ENCODE measurements around the gene MTHFD2L.

MTHFD2L gene

DNA sequence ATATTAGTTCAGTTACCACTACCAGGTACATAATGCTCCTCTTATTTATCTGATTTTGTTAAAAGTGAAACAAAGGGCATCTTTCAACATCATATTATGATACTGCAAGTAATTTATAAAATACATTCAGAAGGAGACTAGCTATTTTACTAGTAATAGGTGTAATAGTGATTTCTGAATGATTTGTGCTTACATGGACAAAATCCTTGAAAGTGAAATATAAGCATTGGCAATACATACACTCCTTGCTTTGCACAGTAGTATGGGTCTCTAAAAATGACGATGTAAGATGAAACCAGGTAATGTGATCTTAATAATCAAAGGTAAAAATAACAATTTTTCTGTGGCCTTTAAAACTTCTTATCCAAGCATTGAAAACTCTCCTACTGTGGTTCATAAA lies 17.5 kb downstream of the MTHFD2L start:
- CTCF ChIA-PET = interaction anchor here (2.5 kb wide), 1 partner anchor 14 kb away, joined by 13 read pairs; no protein-coding TSS in a partner anchor

DNA sequence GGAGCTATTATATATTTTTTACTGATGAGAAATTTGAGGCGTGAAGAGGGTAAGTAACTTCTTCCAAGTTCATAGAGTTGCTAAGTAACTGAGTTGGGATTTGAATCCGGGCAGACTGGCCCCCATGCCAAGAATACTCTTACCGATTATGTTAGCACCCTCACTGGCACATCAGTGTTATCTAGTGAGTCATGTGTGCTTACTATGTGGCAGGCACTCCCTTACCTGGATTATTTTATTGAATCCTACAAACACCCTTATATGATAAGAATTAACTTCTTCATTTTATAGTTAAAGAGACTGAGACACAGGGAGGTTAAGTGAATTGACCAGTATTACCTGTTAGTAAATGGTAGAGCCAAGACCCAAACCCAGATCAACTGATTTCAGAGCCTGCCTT lies 20.9 kb downstream of the MTHFD2L start:
- CTCF ChIA-PET = interaction anchor here (0.9 to 1.4 kb wide), 2 partner anchors 11 to 50 kb away, joined by 3 to 11 read pairs; no protein-coding TSS in a partner anchor
- Histone ChIP-seq H3K9me3 (ENCODE audit: control insufficient read depth, insufficient read depth, low read depth, low read length) (no peaks in the 10 kb centered on the region), H3K27ac (ENCODE audit: extremely low read depth, low read depth, low read length) (no peak overlapping the region), H3K4me3 (ENCODE audit: low read depth, low read length) (no peak overlapping the region), H3K36me3 (ENCODE audit: control insufficient read depth in 2 of 2, insufficient read depth in 1 of 2, low read length in 2 of 2) (no peaks in the 10 kb centered on the region), H3K4me1 (ENCODE audit: control insufficient read depth, insufficient read depth, low read length) (no peaks in the 10 kb centered on the region)
- POLR2A ChIA-PET = no interaction called here
- no peak for TF ChIP-seq ZNF791 (tag by site-specific recombination; IDR thresholded peaks at IDR 0.05)
- no peak for TF ChIP-seq ZNF350 (tag by site-specific recombination; IDR thresholded peaks at IDR 0.05)
- no peak for TF ChIP-seq ZNF571 (tag by site-specific recombination; IDR thresholded peaks at IDR 0.05)

More for the DNA sequence above, 17.5 kb downstream of the MTHFD2L start:
- Histone ChIP-seq H3K9me3 (ENCODE audit: control insufficient read depth, insufficient read depth, low read depth, low read length) (no peaks in the 10 kb centered on the region), H3K36me3 (ENCODE audit: control insufficient read depth in 2 of 2, insufficient read depth in 1 of 2, low read length in 2 of 2) (no peaks in the 10 kb centered on the region), H3K4me1 (ENCODE audit: control insufficient read depth, insufficient read depth, low read length) (no peaks in the 10 kb centered on the region), H3K4me3 (ENCODE audit: low read depth, low read length) (no peak overlapping the region), H3K27ac (ENCODE audit: extremely low read depth, low read depth, low read length) (no peak overlapping the region)
- TF ChIP-seq, protein P1, sequence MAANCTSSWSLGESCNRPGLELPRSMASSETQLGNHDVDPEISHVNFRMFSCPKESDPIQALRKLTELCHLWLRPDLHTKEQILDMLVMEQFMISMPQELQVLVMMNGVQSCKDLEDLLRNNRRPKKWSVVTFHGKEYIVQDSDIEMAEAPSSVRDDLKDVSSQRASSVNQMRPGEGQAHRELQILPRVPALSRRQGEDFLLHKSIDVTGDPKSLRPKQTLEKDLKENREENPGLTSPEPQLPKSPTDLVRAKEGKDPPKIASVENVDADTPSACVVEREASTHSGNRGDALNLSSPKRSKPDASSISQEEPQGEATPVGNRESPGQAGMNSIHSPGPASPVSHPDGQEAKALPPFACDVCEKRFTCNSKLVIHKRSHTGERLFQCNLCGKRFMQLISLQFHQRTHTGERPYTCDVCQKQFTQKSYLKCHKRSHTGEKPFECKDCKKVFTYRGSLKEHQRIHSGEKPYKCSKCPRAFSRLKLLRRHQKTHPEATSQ (tag by site-specific recombination; IDR thresholded peaks at IDR 0.05) = no peak
- TF ChIP-seq ZNF558 (tag by site-specific recombination; IDR thresholded peaks at IDR 0.05) (no peak), ZNF10 (tag by site-specific recombination; IDR thresholded peaks at IDR 0.05) (no peak), ZFP69B (tag by site-specific recombination; IDR thresholded peaks at IDR 0.05) (no peak), ZNF391 (tag by site-specific recombination; IDR thresholded peaks at IDR 0.05; ENCODE audit: borderline replicate concordance, low read depth) (no peak), ZNF174 (tag by site-specific recombination; IDR thresholded peaks at IDR 0.05) (no peak), BCL11A (tag by site-specific recombination; IDR thresholded peaks at IDR 0.05; ENCODE audit: low read depth) (no peak), ZNF837 (tag by site-specific recombination; IDR thresholded peaks at IDR 0.05) (no peak), ZNF112 (tag by site-specific recombination; IDR thresholded peaks at IDR 0.05) (no peak)
- TF ChIP-seq, protein P2, sequence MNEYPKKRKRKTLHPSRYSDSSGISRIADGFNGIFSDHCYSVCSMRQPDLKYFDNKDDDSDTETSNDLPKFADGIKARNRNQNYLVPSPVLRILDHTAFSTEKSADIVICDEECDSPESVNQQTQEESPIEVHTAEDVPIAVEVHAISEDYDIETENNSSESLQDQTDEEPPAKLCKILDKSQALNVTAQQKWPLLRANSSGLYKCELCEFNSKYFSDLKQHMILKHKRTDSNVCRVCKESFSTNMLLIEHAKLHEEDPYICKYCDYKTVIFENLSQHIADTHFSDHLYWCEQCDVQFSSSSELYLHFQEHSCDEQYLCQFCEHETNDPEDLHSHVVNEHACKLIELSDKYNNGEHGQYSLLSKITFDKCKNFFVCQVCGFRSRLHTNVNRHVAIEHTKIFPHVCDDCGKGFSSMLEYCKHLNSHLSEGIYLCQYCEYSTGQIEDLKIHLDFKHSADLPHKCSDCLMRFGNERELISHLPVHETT (tag by site-specific recombination; IDR thresholded peaks at IDR 0.05) = no peak
- TF ChIP-seq, protein P3, sequence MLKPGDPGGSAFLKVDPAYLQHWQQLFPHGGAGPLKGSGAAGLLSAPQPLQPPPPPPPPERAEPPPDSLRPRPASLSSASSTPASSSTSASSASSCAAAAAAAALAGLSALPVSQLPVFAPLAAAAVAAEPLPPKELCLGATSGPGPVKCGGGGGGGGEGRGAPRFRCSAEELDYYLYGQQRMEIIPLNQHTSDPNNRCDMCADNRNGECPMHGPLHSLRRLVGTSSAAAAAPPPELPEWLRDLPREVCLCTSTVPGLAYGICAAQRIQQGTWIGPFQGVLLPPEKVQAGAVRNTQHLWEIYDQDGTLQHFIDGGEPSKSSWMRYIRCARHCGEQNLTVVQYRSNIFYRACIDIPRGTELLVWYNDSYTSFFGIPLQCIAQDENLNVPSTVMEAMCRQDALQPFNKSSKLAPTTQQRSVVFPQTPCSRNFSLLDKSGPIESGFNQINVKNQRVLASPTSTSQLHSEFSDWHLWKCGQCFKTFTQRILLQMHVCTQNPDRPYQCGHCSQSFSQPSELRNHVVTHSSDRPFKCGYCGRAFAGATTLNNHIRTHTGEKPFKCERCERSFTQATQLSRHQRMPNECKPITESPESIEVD (tag by site-specific recombination; IDR thresholded peaks at IDR 0.05) = no peak
- TF ChIP-seq, protein P4, sequence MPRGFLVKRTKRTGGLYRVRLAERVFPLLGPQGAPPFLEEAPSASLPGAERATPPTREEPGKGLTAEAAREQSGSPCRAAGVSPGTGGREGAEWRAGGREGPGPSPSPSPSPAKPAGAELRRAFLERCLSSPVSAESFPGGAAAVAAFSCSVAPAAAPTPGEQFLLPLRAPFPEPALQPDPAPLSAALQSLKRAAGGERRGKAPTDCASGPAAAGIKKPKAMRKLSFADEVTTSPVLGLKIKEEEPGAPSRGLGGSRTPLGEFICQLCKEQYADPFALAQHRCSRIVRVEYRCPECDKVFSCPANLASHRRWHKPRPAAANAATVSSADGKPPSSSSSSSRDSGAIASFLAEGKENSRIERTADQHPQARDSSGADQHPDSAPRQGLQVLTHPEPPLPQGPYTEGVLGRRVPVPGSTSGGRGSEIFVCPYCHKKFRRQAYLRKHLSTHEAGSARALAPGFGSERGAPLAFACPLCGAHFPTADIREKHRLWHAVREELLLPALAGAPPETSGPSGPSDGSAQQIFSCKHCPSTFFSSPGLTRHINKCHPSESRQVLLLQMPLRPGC (tag by site-specific recombination; IDR thresholded peaks at IDR 0.05) = no peak
- POLR2A ChIA-PET = no interaction called here

DNA sequence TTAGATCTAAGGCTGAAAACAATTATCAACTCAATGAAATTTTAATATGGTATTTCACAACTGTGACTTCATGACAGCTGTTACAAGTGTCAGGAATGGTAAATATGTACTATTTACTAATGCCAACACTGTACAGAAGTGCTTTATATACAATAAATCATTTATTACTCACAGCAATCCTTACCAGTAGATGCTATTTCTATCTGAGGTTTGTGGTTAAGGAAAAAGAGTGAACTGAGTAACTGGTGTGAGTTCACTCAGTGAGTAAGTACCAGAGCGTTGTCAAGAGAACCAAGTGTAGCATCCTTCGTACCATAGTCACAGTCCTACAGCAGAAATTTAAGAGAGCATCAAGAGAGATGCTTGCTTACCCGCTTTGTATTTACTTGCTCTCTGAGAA lies 23.3 kb downstream of the MTHFD2L start:
- POLR2A ChIA-PET = no interaction called here
- Histone ChIP-seq H3K9me3 (ENCODE audit: control insufficient read depth, insufficient read depth, low read depth, low read length) (no peaks in the 10 kb centered on the region), H3K27ac (ENCODE audit: extremely low read depth, low read depth, low read length) (no peak overlapping the region)
- TF ChIP-seq ZNF555 (tag by site-specific recombination; conservative IDR thresholded peaks at IDR 0.05) (no peak), ZNF211 (tag by site-specific recombination; IDR thresholded peaks at IDR 0.05; ENCODE audit: low read depth) (no peak), ZNF654 (tag by site-specific recombination; IDR thresholded peaks at IDR 0.05; ENCODE audit: low read depth) (no peak), IKZF3 (tag by site-specific recombination; IDR thresholded peaks at IDR 0.05) (no peak), ZNF510 (tag by site-specific recombination; IDR thresholded peaks at IDR 0.05; ENCODE audit: insufficient replicate concordance) (no peak), ZNF138 (tag by site-specific recombination; IDR thresholded peaks at IDR 0.05; ENCODE audit: borderline replicate concordance) (no peak), ZNF585B (tag by site-specific recombination; IDR thresholded peaks at IDR 0.05) (no peak), ZNF629 (tag by site-specific recombination; IDR thresholded peaks at IDR 0.05) (no peak), ZNF350 (tag by site-specific recombination; IDR thresholded peaks at IDR 0.05) (no peak)
- TF ChIP-seq, protein P2 (tag by site-specific recombination; IDR thresholded peaks at IDR 0.05) = no peak

More for the DNA sequence above, 23.3 kb downstream of the MTHFD2L start:
- CTCF ChIA-PET = no interaction called here
- no peaks in the 10 kb centered on the region for H3K4me1 ChIP-seq (ENCODE audit: control insufficient read depth, insufficient read depth, low read length)
- H3K4me3 ChIP-seq (ENCODE audit: low read depth, low read length) = no peak overlapping the region
- no peaks in the 10 kb centered on the region for H3K36me3 ChIP-seq (ENCODE audit: control insufficient read depth in 2 of 2, insufficient read depth in 1 of 2, low read length in 2 of 2)
